Stimulated activated CD8-positive, alpha-beta memory T cell treated with anti-CD3 and anti-CD28 coated beads, Interleukin-4, amount 100 ng/mL, for 1 hour (primary cell): ENCODE data around the gene MARCKSL1.
"Not testable (repeated sequence)": the region's sequence is repeated elsewhere in the genome, so short reads cannot be mapped to it uniquely, and the experiment has no call there.

Experiments used
- DNase-seq, 2 donors: peaks; one replicate each; pipeline ENCODE4 v3.0.0-alpha.2; 2020; ENCODE audit warnings: low read depth in 2 of 2, low spot score in 1 of 2

Gene MARCKSL1

DNA sequence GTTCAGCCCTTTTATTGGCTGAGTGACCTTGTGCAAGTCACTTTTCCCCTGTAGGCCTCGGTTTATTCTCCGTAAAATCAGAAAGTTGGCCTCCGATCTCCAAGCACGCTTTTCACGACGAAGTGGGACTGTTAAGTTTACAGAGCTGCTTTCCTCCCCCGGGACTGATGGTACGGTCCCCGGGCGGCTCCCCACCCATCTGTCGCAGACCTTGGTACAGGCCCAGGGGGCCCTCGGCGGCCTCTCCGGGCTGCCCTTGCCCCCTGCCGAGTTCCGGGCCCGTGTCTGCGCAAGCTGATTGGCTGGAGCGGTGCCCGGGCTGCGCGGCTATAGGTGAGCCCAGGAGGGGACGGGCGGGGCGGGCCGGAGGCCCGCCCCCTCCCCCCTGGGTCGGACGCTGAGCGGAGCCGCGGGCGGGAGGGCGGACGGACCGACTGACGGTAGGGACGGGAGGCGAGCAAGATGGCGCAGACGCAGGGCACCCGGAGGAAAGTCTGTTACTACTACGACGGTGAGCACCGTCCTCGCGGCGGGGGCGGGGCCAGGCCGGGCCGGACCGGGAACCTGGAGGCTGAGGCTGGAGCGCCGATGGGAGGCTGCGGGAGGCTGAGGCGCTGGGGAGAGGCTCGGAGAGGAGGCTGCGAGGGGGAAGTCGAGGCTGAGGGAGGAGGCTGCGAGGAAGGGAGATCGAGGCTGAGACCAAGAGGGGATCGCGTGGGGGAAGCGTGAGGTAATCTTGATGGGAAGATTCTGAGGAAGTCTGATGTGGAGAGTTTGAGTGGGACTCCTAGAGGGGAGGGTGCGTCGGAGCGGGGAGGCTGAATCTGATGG lies 44.1 kb downstream of the MARCKSL1 start, which contains the start of gene HDAC1:
Gene HDAC1, plus strand, starts transcription at position 376 of the 831 bp plus-strand sequence. Its CDS starts 87 bp downstream, at position 463.
- DNase-seq = peak; percentile 88 to 94

DNA sequence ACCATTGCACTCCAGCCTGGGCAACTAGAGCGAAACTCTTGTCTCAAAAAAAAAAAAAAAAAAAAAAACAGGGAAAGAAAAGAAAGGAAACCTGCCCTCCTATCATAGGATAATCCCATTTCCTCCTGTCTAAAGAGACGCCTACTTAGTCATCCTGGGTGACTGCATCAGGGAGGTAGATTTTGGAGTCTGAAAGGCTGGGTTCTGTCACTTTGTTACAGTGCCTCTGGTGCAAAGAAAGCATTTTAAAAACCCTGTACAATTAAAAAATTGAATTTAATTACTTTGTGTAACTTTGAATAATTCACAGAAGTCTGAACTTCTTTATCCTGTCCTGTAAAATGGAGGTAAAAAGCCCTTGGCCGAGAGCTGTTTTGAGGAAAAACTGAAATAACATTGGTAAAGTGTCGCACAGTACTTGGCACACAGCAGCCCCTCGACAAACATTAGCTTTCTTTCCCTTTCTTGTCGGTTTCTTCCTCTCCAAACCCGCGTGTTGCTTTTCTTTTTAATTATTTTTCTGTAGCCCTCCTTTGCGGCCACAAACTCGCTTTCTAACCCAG lies 44.8 kb downstream of the MARCKSL1 start:
- DNase-seq = no peak

GRCh38 chr1:32289256-32289655 lies 46.8 kb downstream of the MARCKSL1 start:
- no peak for DNase-seq

- DNase-seq = no peak
Measured at GRCh38 chr1:32286763-32287162, 49.3 kb downstream of the MARCKSL1 start.

DNA sequence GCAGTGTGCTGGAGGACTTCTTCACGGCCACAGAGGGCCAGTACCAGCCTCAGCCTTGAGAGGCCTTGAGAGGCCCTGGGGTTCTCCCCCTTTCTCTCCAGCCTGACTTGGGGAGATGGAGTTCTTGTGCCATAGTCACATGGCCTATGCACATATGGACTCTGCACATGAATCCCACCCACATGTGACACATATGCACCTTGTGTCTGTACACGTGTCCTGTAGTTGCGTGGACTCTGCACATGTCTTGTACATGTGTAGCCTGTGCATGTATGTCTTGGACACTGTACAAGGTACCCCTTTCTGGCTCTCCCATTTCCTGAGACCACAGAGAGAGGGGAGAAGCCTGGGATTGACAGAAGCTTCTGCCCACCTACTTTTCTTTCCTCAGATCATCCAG lies 50.4 kb downstream of the MARCKSL1 start:
- no peak for DNase-seq

GRCh38 chr1:32284777-32285176 lies 51.3 kb downstream of the MARCKSL1 start:
- not testable (repeated sequence) for DNase-seq
